SK-N-SH (cell line): ENCODE results near the gene PTPN20. TPM values are rescaled to one million over a fixed set of nuclear protein-coding genes. Genes with fewer than 3 reads are reported as not detected.
A peak's percentile ranks its signal among the peaks of the same experiment; 100 is the strongest.

ENCODE experiments used
- CTCF ChIA-PET: fragments of 300-600, 350-600 bp; formaldehyde crosslinking; extraction: SDS; loops from one replicate; lab custom pipeline; 2021; lab: Yijun Ruan, JAX
- POLR2A ChIA-PET: fragments of 350-600 bp; sonication (Branson Sonifier 250); formaldehyde crosslinking; extraction: SDS; loops from one replicate; lab custom pipeline; 2020; ENCODE audit warnings: antibody characterized with exemption, inconsistent platforms; lab: Yijun Ruan, JAX
- DNase-seq: peaks from one replicate; pipeline ENCODE4 v3.0.0; 2012
- H2AFZ ChIP-seq: fragments of 200-600 bp; sonication (generic); 2 replicates; pipeline ENCODE4 v1.8.1; 2016; ENCODE audit warnings: antibody characterized with exemption, mild to moderate bottlenecking, low read depth
- H3F3A ChIP-seq: fragments of 200-600 bp; sonication (generic); replicated peaks from 2 replicates; pipeline ENCODE3; 2016; ENCODE audit warnings: antibody characterized with exemption, mild to moderate bottlenecking; ENCODE audit not compliant: insufficient read depth
- H3K27ac ChIP-seq, 2 experiments: fragments of 200-500 bp in 1 of 2; fragments of 200-600 bp in 1 of 2; sonication (Bioruptor generic) in 1 of 2; sonication (generic), shearing (Covaris generic) in 1 of 2; 2 replicates each; pipeline versions ENCODE4 v1.5.1 to v1.6.1; 2014 to 2016; ENCODE audit warnings: low read depth in 2 of 2, inconsistent platforms in 1 of 2, low read length in 1 of 2, mild to moderate bottlenecking in 1 of 2, mixed read lengths in 1 of 2
- H3K27me3 ChIP-seq: fragments of 200-600 bp; sonication (generic), shearing (Covaris generic); 2 replicates; pipeline ENCODE4 v1.6.1; 2016; ENCODE audit warnings: mixed run types; ENCODE audit not compliant: insufficient read depth
- H3K36me3 ChIP-seq, 2 experiments: fragments of 200-500 bp in 1 of 2; fragments of 200-600 bp in 1 of 2; sonication (Bioruptor generic) in 1 of 2; sonication (generic) in 1 of 2; replicated peaks in 1 of 2; 2 replicates each; pipeline versions ENCODE3 to v1.5.1; 2014 to 2016; ENCODE audit warnings: low read length in 1 of 2, mild to moderate bottlenecking in 1 of 2; ENCODE audit not compliant: insufficient read depth in 2 of 2, control insufficient read depth in 1 of 2
- H3K4me1 ChIP-seq, 2 experiments: fragments of 200-500 bp in 1 of 2; fragments of 200-600 bp in 1 of 2; sonication (Bioruptor generic) in 1 of 2; sonication (generic), shearing (Covaris generic) in 1 of 2; 2 replicates each; pipeline versions ENCODE4 v1.5.1 to v1.6.1; 2014 to 2016; ENCODE audit warnings: low read depth in 1 of 2, low read length in 1 of 2, mixed run types in 1 of 2; ENCODE audit not compliant: insufficient read depth in 2 of 2, control insufficient read depth in 1 of 2
- H3K4me2 ChIP-seq: fragments of 200-600 bp; sonication (generic), shearing (Covaris generic); 2 replicates; pipeline ENCODE4 v1.6.1; 2017; ENCODE audit warnings: mixed run types
- H3K4me3 ChIP-seq, 2 experiments: fragments of 200-500 bp in 1 of 2; fragments of 200-600 bp in 1 of 2; sonication (Bioruptor generic) in 1 of 2; sonication (generic), shearing (Covaris generic) in 1 of 2; 2 replicates each; pipeline versions ENCODE4 v1.5.1 to v1.8.1; 2014 to 2016; ENCODE audit warnings: low read depth in 2 of 2, inconsistent platforms in 1 of 2, low read length in 1 of 2, mild to moderate bottlenecking in 1 of 2, mixed read lengths in 1 of 2, moderate library complexity in 1 of 2
- H3K79me2 ChIP-seq: fragments of 200-600 bp; sonication (generic); 2 replicates; pipeline ENCODE4 v1.8.1; 2017; ENCODE audit warnings: mild to moderate bottlenecking; ENCODE audit not compliant: insufficient read depth
- H3K9ac ChIP-seq: fragments of 200-600 bp; sonication (generic); 2 replicates; pipeline ENCODE4 v1.6.1; 2017; ENCODE audit warnings: mixed run types
- H3K9me2 ChIP-seq: fragments of 200-600 bp; sonication (generic); 2 replicates; pipeline ENCODE4 v1.6.1; 2017; ENCODE audit warnings: mixed run types
- H3K9me3 ChIP-seq: fragments of 200-600 bp; sonication (generic); 2 replicates; pipeline ENCODE4 v1.6.1; 2017; ENCODE audit warnings: mixed run types, mild to moderate bottlenecking, moderate library complexity
- H4K20me1 ChIP-seq: fragments of 200-600 bp; sonication (generic); 2 replicates; pipeline ENCODE4 v1.6.1; 2017; ENCODE audit warnings: mild to moderate bottlenecking, mixed run types; ENCODE audit not compliant: insufficient read depth
- ELF1 ChIP-seq: IDR thresholded peaks from 2 replicates; pipeline ENCODE4 v1.4.0; 2012
- EZH2phosphoT487 ChIP-seq: fragments of 200-600 bp; sonication (generic); IDR thresholded peaks from 2 replicates; pipeline ENCODE4 v1.6.1; 2017; ENCODE audit warnings: low read depth, mixed run types, mild to moderate bottlenecking, antibody characterized with exemption, moderate library complexity, borderline replicate concordance
- FOXJ3 ChIP-seq: sonication (generic); formaldehyde crosslinking; IDR thresholded peaks from 2 replicates; pipeline ENCODE4 v1.5.1; 2020; ENCODE audit warnings: mild to moderate bottlenecking, missing genetic modification reagents
- MAX ChIP-seq: IDR thresholded peaks from 2 replicates; pipeline ENCODE4 v1.4.0; 2012; ENCODE audit warnings: low read depth
- MEF2A ChIP-seq: IDR thresholded peaks from 2 replicates; pipeline ENCODE4 v1.4.0; 2012; ENCODE audit warnings: low read depth, borderline replicate concordance
- MXI1 ChIP-seq: IDR thresholded peaks from 2 replicates; pipeline ENCODE4 v1.6.1; 2012; ENCODE audit warnings: mild to moderate bottlenecking, low read depth, low read length, improper control_type of control experiment
- NFIC ChIP-seq: IDR thresholded peaks from 2 replicates; pipeline ENCODE4 v1.4.0; 2012; ENCODE audit warnings: borderline replicate concordance
- NRF1 ChIP-seq: IDR thresholded peaks from 2 replicates; pipeline ENCODE4 v1.6.1; 2012; ENCODE audit warnings: low read depth, mild to moderate bottlenecking, low read length
- RAD21 ChIP-seq: IDR thresholded peaks from 2 replicates; pipeline ENCODE4 v1.6.1; 2012; ENCODE audit warnings: mild to moderate bottlenecking, low read length
- RCOR1 ChIP-seq: fragments of 150-350 bp; IDR thresholded peaks from 2 replicates; pipeline ENCODE4 v1.6.1; 2017; ENCODE audit warnings: antibody characterized with exemption, low read length
- REST ChIP-seq: IDR thresholded peaks from 2 replicates; pipeline ENCODE4 v1.6.1; 2012; ENCODE audit warnings: mild to moderate bottlenecking, low read depth, low read length, moderate library complexity
- RFX5 ChIP-seq: IDR thresholded peaks from 2 replicates; pipeline ENCODE4 v1.6.1; 2012; ENCODE audit warnings: mild to moderate bottlenecking, improper control_type of control experiment, low read length
- RXRA ChIP-seq: IDR thresholded peaks from 2 replicates; pipeline ENCODE4 v1.4.0; 2012; ENCODE audit warnings: low read depth, mild to moderate bottlenecking, borderline replicate concordance
- TAF1 ChIP-seq: IDR thresholded peaks from 2 replicates; pipeline ENCODE4 v1.6.1; 2012; ENCODE audit warnings: low read depth, mild to moderate bottlenecking, low read length, moderate library complexity, borderline replicate concordance
- TCF12 ChIP-seq: IDR thresholded peaks from 2 replicates; pipeline ENCODE4 v1.4.0; 2012
- TEAD4 ChIP-seq: IDR thresholded peaks from 2 replicates; pipeline ENCODE4 v1.4.0; 2012; ENCODE audit warnings: mild to moderate bottlenecking, borderline replicate concordance; ENCODE audit not compliant: insufficient read depth
- USF1 ChIP-seq: IDR thresholded peaks from 2 replicates; pipeline ENCODE4 v1.4.0; 2012; ENCODE audit warnings: low read depth, borderline replicate concordance
- WGBS: methylation state at CpG from one replicate; pipeline ENCODE4 v1.1.6; 2017; ENCODE audit warnings: low lambda C conversion rate; 5-methylcytosine and 5-hydroxymethylcytosine counted together
- polyA plus RNA-seq, 3 experiments: library from polyadenylated mRNA; depleted of rRNA; stranded (reverse); fragments of >200 nt; gene quantifications; 2 replicates each; pipeline ENCODE4 v1.2.3, GENCODE V29; 2012
- TF ChIP-seq, protein P1 (sequence below): fragments of 200-600 bp; sonication (generic); IDR thresholded peaks from 2 replicates; pipeline ENCODE4 v1.6.1; 2017; ENCODE audit warnings: antibody characterized with exemption, mild to moderate bottlenecking, moderate library complexity
- TF ChIP-seq, protein P2 (sequence below): fragments of 150-350 bp; IDR thresholded peaks from 2 replicates; pipeline ENCODE4 v1.6.1; 2016; ENCODE audit warnings: mild to moderate bottlenecking, low read depth, low read length
- TF ChIP-seq, protein P3 (sequence below): IDR thresholded peaks from 2 replicates; pipeline ENCODE4; 2012

Gene PTPN20
- polyA plus RNA-seq, 1 of the 3 experiments (the other 2 are of a cell fraction): 0.36 TPM

DNA sequence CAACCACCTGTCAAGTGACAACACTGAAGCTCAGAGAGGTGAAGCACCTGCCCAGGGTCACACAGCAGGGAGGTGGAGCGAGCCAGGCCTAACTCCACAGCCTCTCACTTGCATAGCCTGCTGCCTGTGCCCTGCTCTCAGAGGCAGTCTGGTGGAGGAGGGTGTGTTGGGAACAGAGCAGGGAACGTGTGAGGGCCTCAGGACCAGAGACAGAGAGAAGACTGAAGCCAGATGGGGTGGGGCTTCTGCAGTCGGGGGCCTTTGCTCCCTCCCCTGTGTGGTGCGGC is 114.0 kb downstream of the PTPN20 start:
- Histone ChIP-seq H3K79me2 (no peaks in the 10 kb centered on the region), H3K9me2 (no peaks in the 10 kb centered on the region), H2AFZ (no peak overlapping the region), H3K36me3 (no peaks in the 10 kb centered on the region), H4K20me1 (no peaks in the 10 kb centered on the region), H3K27me3 (no peaks in the 10 kb centered on the region), H3K9ac (no peak overlapping the region), H3K4me1 (peaks cover 0 to 48% of the 10 kb centered on the region in 2 experiments; a peak in 1 of 4 replicates), H3K4me3 (no peak overlapping the region), H3F3A (no peaks in the 10 kb centered on the region), H3K9me3 (no peaks in the 10 kb centered on the region), H3K4me2 (0 out of 2 replicates have a peak overlapping the region, but pooled peaks have one; percentile 29), H3K27ac (peak overlapping the region in 1 of 2 experiments; percentile 84; a peak in 2 of 4 replicates)
- DNase-seq: peak; percentile 36
- CTCF ChIA-PET: interaction anchor here (0.6 to 16.7 kb wide), 66 partner anchors 10 to 425 kb away, joined by 3 to 337 read pairs (median 6); partner anchors contain the start of gene GDF10
- POLR2A ChIA-PET: interaction anchor here (0.7 to 2.9 kb wide), 3 partner anchors 10 to 262 kb away, joined by 3 to 23 read pairs (median 5); no protein-coding TSS in a partner anchor
- no peak for TF ChIP-seq MEF2A
- no peak for TF ChIP-seq FOXJ3 (CRISPR knock-in tag)
- no peak for TF ChIP-seq ELF1
- no peak for TF ChIP-seq USF1
- TF ChIP-seq EZH2phosphoT487: no peak
- TF ChIP-seq RAD21: no peak
- no peak for TF ChIP-seq TCF12
- no peak for TF ChIP-seq TEAD4
- no peak for TF ChIP-seq REST
- TF ChIP-seq TAF1: no peak
- TF ChIP-seq, protein P1, sequence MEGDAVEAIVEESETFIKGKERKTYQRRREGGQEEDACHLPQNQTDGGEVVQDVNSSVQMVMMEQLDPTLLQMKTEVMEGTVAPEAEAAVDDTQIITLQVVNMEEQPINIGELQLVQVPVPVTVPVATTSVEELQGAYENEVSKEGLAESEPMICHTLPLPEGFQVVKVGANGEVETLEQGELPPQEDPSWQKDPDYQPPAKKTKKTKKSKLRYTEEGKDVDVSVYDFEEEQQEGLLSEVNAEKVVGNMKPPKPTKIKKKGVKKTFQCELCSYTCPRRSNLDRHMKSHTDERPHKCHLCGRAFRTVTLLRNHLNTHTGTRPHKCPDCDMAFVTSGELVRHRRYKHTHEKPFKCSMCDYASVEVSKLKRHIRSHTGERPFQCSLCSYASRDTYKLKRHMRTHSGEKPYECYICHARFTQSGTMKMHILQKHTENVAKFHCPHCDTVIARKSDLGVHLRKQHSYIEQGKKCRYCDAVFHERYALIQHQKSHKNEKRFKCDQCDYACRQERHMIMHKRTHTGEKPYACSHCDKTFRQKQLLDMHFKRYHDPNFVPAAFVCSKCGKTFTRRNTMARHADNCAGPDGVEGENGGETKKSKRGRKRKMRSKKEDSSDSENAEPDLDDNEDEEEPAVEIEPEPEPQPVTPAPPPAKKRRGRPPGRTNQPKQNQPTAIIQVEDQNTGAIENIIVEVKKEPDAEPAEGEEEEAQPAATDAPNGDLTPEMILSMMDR: no peak
- TF ChIP-seq MXI1: no peak
- no peak for TF ChIP-seq RCOR1
- TF ChIP-seq, protein P2, sequence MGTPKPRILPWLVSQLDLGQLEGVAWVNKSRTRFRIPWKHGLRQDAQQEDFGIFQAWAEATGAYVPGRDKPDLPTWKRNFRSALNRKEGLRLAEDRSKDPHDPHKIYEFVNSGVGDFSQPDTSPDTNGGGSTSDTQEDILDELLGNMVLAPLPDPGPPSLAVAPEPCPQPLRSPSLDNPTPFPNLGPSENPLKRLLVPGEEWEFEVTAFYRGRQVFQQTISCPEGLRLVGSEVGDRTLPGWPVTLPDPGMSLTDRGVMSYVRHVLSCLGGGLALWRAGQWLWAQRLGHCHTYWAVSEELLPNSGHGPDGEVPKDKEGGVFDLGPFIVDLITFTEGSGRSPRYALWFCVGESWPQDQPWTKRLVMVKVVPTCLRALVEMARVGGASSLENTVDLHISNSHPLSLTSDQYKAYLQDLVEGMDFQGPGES: no peak
- no peak for TF ChIP-seq NFIC
- TF ChIP-seq RXRA: no peak
- no peak for TF ChIP-seq MAX
- no peak for TF ChIP-seq RFX5
- TF ChIP-seq NRF1: no peak
- TF ChIP-seq, protein P3, sequence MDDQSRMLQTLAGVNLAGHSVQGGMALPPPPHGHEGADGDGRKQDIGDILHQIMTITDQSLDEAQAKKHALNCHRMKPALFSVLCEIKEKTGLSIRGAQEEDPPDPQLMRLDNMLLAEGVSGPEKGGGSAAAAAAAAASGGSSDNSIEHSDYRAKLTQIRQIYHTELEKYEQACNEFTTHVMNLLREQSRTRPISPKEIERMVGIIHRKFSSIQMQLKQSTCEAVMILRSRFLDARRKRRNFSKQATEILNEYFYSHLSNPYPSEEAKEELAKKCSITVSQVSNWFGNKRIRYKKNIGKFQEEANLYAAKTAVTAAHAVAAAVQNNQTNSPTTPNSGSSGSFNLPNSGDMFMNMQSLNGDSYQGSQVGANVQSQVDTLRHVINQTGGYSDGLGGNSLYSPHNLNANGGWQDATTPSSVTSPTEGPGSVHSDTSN: no peak
- WGBS: 56% methylated on average over 2 of the region's 4 CpGs
